Endometrial microvascular endothelial cells (primary cell): ENCODE results near the gene CFAP54. TPM values are rescaled to one million over a fixed set of nuclear protein-coding genes. Genes with fewer than 3 reads are reported as not detected.

ENCODE experiments used
- in situ Hi-C: cut with HindIII; loops from 2 replicates; pipeline ENCODE4 v1.10.0; 2017; ENCODE audit warnings: low sequenced_read_pairs, low pct_unique_long_range_greater_than_20kb; ENCODE audit errors: inconsistent ontology term
- total RNA-seq: library from RNA; depleted of rRNA; stranded (reverse); fragments of >200 nt; gene quantifications from one replicate; pipeline ENCODE4 v1.2.3, GENCODE V29; 2015; ENCODE audit errors: inconsistent ontology term

Gene CFAP54
- total RNA-seq, 1 donor from 2014 or later: 11.4 TPM

GRCh38 chr12:96501908-96502307 is 12.5 kb downstream of the CFAP54 start:
- in situ Hi-C loops: loop anchor here (5.0 to 25.0 kb wide), 3 partner anchors 65 to 440 kb away; no protein-coding TSS in a partner anchor

DNA sequence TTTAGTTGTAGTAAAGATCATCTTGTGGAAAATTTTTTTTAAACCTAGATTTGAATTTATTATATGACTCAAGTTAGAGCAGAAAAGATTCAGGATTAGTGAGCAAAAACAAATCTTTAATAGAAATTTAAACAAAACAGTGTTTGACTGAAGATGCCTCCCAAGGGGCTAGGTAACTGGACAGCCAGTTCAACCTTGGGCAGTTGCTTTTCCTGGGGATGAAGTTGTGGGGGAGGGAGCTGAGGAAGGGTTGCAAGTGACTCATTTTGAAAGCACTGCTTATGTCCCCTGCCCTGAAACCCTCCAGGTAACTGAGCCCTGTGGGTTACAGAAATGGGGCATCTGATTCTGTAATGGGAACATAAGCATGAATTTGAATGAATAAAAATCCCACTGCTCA is 13.1 kb downstream of the CFAP54 start:
- in situ Hi-C loops: loop anchor here (5.0 to 25.0 kb wide), 3 partner anchors 65 to 440 kb away; no protein-coding TSS in a partner anchor

DNA sequence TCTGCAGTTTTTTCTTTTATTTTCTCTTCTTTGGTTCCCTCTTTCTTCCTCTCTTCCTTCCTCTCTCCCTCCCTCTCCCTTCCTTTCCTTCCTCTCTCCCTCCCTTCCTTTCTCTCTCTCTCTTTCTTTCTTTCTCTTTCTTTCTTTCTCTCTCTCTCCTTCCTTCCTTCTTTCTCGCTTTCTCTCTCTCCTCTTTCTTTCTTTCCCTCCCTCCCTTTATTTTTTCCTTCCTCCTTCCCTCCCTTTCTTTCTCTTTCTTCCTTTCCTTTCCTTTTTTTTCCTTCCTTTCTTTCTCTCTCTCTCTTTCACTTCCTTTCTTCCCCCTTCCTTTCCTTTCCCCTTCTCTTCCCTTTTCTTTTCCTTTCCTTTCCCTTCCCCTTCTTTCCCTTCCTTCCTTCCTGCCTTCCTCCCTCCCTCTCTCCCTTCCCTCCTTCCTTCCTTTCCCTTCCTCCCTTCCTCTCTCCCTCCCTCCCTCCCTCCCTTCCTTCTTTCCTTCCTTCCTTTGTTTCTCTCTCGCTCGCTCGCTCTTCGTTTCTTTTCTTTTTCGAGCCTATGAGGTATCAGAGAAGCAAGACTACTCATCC is 13.7 kb downstream of the CFAP54 start:
- in situ Hi-C loops: loop anchor here (5.0 to 25.0 kb wide), 3 partner anchors 66 to 441 kb away; no protein-coding TSS in a partner anchor

DNA sequence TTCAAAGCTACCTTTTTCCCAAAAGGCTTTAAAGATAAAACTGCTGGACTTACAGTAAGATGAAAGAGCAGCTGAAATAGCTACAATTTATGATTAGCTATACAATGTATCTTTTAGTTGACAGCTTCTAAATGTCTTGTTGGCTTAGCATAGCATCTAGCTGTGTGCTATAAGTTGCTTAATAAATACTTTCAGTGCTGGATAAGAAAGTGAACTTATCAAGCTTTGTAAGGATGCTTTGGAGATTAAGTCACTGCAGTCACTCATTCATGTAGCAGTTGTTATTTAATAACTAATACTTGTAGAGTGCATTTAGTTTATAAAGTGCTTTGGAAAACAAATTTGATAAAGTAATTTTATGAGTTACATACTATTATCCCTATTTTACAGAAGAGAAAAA is 14.6 kb downstream of the CFAP54 start:
- in situ Hi-C loops: loop anchor here (5.0 to 25.0 kb wide), 3 partner anchors 67 to 442 kb away; no protein-coding TSS in a partner anchor

DNA sequence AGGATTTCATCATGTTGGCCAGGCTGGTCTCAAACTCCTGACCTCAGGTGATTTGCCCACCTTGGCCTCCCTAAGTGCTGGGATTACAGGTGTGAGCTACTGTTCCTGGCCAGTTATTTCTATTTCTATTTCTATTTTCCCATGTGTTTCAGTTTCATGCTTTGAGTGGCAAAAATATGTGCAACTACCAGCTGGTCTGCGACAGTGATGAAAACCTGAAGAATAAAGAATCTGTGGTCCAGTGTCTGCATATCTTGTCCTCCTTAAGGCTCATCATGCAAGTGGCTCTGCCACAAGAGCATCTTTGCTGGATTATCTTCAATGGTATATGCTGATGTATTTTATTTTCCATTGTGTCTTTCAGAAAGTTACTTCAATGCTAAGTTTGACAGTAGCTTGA is 17.4 kb downstream of the CFAP54 start:
- in situ Hi-C loops: loop anchor here (25.0 kb wide), 1 partner anchor 444 kb away; no protein-coding TSS in a partner anchor

- in situ Hi-C loops: loop anchor here (25.0 kb wide), 1 partner anchor 448 kb away; no protein-coding TSS in a partner anchor
Measured at GRCh38 chr12:96510306-96510764, 21.0 kb downstream of the CFAP54 start.

- in situ Hi-C loops: loop anchor here (25.0 kb wide), 1 partner anchor 451 kb away; no protein-coding TSS in a partner anchor
Measured at GRCh38 chr12:96513166-96513565, 23.8 kb downstream of the CFAP54 start.

GRCh38 chr12:96513681-96514080 is 24.3 kb downstream of the CFAP54 start:
- in situ Hi-C loops: loop anchor here (25.0 kb wide), 1 partner anchor 451 kb away; no protein-coding TSS in a partner anchor

GRCh38 chr12:96514328-96514727 is 25.0 kb downstream of the CFAP54 start:
- in situ Hi-C loops: loop anchor here (25.0 kb wide), 1 partner anchor 452 kb away; no protein-coding TSS in a partner anchor

GRCh38 chr12:96516472-96517430 is 27.4 kb downstream of the CFAP54 start:
- in situ Hi-C loops: loop anchor here (25.0 kb wide), 1 partner anchor 454 kb away; no protein-coding TSS in a partner anchor

DNA sequence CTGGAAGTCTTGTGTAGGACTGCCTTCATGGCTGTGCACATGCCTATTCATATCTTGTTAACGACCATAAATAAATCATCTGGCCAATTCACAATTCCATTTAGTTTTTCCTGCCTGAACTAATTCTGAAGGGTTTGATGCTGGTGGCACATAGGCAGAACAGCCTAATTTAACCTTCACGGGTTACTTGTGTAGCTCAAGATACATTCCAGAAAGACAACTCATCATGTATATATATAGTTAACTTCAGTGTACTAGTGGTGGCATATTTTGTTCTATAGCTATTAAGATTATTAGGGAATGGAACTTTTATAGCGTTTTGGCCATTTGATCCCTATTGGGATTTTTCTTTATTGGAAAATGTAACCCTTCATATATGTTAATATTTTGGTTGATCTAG is 31.4 kb downstream of the CFAP54 start:
- in situ Hi-C loops: loop anchor here (25.0 kb wide), 1 partner anchor 458 kb away; no protein-coding TSS in a partner anchor

GRCh38 chr12:96521895-96522682 is 32.7 kb downstream of the CFAP54 start:
- in situ Hi-C loops: loop anchor here (25.0 kb wide), 1 partner anchor 460 kb away; no protein-coding TSS in a partner anchor

- in situ Hi-C loops: loop anchor here (25.0 kb wide), 1 partner anchor 460 kb away; no protein-coding TSS in a partner anchor
Measured at GRCh38 chr12:96522690-96523089, 33.3 kb downstream of the CFAP54 start.

DNA sequence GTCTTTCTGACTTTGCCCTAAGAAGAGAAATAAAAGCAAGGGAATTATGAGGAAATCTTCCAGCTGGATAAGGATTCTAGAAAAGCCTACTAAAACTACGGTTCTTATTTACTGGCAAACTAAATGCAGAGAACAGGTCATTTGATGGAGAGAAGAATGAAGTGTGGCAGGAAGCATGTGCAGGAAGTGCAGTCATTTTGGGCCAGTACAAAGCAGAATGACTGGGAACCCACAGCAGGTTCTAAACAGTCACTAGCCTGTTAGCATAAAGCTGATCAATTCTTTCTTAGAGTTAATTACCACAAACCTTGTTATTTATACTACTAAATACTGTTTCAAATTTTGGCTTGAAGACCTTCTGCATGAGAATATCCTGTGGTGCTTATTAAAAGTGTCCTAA is 36.7 kb downstream of the CFAP54 start:
- in situ Hi-C loops: no loop called here

DNA sequence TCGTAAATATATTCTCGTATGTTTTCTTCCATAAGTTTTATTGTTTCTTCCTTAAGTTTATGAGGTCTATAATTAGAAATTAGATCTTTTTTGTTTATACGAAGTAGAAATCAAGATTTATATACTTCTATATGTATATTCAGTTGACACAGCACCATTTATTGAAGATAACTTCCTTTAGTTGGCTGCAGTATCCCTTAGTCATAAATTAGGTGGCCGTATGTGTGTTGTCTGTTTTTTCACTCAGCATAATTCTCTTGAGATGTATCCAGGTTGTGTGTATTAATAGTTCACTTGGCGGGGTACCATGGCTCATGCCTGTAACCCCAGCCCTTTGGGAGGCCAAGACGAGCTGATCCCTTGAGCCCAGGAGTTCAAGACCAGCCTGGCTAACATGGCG is 40.5 kb downstream of the CFAP54 start:
- in situ Hi-C loops: no loop called here

- in situ Hi-C loops: no loop called here
Measured at GRCh38 chr12:96534339-96534738, 45.0 kb downstream of the CFAP54 start.

GRCh38 chr12:96548384-96548783 is 59.0 kb downstream of the CFAP54 start:
- in situ Hi-C loops: no loop called here

- in situ Hi-C loops: no loop called here
Measured at GRCh38 chr12:96549341-96549740, 60.0 kb downstream of the CFAP54 start.
